Stimulated activated CD4-positive, alpha-beta T cell treated with anti-CD3 and anti-CD28 coated beads, Interleukin-4, amount 100 ng/mL, for 24 hours (primary cell): ENCODE results near the gene NKTR.
A peak's percentile ranks its signal among the peaks of the same experiment; 100 is the strongest.
"Not testable (repeated sequence)": the region's sequence is repeated elsewhere in the genome, so short reads cannot be mapped to it uniquely, and the experiment has no call there.

ENCODE experiments used
- DNase-seq: peaks from one replicate; pipeline ENCODE4 v3.0.0-alpha.2; 2020

NKTR gene

GRCh38 chr3:42600111-42600957 lies at the start of gene NKTR:
Gene NKTR (plus strand): TSS chr3:42600686. CDS start chr3:42601007, 321 bp downstream.
- DNase-seq: peak; percentile 99

DNA sequence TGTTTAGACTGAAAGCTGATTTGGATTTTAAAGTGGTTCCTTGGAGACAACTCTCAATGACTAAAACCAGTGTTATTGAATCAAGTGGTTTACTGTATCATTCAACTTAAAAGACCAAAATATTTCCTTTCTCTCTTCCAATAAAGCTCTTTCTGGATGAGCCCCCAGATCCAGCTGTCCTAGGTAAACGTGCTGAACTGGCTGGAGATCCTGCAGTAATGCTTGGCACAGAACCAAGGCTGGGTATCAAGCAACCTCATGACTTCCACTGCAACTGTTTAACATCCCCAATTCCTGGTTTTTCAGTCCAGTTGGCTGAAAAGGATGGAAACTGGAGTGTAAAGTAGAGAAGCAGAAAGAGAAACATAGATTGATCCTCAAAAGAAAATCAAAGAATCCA lies 47.7 kb upstream of the NKTR start:
- DNase-seq: no peak

- peak; percentile 19 for DNase-seq
Measured at GRCh38 chr3:42556089-42556632, 44.3 kb upstream of the NKTR start.

DNA sequence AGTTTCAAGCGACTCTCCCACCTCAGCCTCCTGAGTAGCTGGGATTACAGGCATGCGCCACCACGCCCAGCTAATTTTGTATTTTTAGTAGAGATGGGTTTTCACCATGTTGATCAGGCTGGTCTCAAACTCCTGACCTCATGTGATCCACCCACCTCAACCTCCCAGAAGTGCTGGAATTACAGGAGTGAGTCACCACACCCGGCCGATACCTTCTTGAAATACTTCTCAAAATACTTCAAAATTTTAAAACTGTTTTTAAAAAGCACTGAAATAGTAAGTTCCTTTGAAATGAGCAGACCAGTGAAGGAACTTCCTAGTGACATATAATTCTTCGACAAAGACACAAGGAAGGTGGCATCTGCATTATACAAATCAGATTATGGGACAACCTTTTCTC lies 43.7 kb upstream of the NKTR start:
- not testable (repeated sequence) for DNase-seq

DNA sequence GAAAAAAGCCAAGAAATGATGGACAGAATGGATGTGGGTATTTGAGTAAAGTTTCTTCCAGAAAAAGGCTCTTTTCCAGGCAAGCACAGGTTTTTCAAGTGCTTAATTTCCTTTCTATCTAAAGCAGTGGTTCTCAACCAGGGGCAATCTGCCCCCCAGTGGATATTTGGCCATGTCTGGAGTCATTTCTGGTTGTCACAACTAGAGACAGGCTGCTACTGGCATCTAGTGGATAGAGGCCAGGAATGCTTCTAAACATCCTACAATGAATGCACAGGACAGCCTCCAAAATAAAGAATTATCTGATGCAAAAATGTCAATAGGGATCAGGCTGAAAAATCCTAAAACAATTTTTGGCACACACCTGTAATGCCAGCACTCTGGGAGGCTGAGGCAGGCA lies 42.6 kb upstream of the NKTR start:
- DNase-seq: no peak

DNA sequence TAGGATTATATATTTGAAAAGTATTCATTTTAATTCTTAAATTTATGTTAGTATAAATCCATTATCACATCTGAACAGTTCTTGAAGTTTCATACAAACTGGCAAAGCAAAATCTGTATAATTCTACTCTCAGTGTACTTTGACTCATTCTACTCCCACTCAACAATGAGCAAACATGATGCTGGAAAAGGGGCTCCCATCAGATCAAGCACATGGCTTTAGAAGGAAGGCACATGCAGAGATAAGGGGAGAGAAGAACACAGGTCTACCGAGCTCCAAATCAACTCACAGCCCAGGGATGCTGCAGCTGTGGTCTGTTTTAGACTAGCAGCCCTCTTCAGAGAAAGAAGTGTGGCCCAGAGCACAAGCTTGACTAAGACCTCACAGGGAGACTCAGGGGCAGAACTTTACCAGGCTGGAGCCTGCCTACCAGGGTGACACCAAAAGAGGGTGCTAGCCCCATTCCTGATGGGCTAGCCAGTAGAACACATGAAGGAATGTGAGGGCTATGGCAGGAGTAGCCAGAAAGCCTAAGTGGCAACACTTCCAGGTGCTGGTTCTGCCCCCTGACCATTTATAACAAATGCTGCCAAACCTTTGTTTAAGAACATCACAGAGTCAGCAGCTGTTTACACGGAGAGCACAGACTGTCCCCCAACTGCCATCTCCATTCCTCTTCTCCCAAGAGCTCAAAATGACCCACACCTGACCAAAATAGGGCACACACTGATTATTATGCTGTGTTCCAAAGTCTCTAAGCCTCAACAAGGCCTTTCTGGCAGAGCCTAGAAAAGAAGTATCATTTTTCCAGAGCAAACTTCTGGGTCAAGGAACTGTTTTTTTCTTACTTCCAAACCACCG lies 38.2 kb upstream of the NKTR start:
- no peak for DNase-seq

DNA sequence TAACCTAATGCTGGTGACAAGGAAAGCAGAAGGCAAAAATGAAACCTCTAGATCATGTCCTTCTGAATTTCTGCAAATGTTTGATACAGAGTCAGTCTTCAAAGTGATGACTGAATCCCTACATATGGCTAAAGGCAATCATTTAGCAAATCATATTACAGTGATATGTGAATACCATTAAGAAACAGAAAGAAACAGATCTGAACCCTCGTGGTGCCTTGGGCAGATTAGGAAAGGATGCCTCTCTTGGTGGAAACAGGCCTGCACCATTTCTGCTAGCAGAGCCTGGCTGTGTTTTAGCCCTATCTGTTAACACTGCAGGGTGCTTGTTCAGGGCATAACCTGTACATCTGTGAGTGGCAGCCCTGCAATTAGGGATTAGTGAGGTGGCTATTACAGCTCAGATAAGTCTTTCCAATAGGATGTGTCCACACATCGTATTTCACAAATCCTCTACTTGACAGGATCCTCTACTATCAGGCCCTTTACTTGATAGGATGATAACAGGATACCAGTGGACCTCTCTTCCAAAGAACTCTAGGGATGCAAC lies 30.8 kb upstream of the NKTR start:
- DNase-seq: no peak

- no peak for DNase-seq
Measured at GRCh38 chr3:42572278-42572677, 28.2 kb upstream of the NKTR start.

DNA sequence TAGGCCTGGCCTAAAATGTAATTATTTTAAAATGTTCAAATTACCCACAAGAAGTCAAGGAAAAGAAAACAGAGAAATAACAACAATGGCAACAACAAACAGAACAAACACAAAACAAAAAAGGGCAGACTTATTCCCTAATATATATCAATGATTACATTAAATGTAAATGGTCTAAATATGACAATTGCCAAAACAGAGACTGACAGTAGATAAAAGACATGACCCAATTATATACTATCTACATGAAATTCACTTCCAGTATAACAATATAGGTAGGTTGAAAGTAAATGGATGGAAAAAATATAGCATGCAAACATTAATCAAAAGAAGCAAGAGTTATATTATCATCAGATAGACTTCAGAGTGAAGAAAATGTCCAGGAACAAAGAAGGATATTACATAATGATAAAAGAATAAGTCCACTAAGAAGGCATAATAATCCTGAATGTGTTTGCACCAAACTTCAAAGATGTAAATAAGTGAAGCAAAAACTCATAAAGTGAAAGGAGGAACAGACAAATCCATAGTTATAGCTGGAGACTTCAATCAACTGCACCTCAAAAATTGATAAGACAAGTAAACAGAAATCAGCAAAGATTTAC lies 25.2 kb upstream of the NKTR start:
- no peak for DNase-seq

- no peak for DNase-seq
Measured at GRCh38 chr3:42578054-42578453, 22.4 kb upstream of the NKTR start.

GRCh38 chr3:42579346-42579745 lies 21.1 kb upstream of the NKTR start:
- not testable (repeated sequence) for DNase-seq

- no peak for DNase-seq
Measured at GRCh38 chr3:42581400-42581708, 19.1 kb upstream of the NKTR start.

- DNase-seq: peak; percentile 96
Measured at GRCh38 chr3:42581709-42582473, 18.6 kb upstream of the NKTR start, which contains the start of gene SEC22C. Gene SEC22C (minus strand): TSS chr3:42581967. CDS start chr3:42569046, 12,921 bp downstream.

- DNase-seq: no peak
Measured at GRCh38 chr3:42582474-42583070, 17.9 kb upstream of the NKTR start.

GRCh38 chr3:42588625-42589024 lies 11.9 kb upstream of the NKTR start:
- DNase-seq: no peak

DNA sequence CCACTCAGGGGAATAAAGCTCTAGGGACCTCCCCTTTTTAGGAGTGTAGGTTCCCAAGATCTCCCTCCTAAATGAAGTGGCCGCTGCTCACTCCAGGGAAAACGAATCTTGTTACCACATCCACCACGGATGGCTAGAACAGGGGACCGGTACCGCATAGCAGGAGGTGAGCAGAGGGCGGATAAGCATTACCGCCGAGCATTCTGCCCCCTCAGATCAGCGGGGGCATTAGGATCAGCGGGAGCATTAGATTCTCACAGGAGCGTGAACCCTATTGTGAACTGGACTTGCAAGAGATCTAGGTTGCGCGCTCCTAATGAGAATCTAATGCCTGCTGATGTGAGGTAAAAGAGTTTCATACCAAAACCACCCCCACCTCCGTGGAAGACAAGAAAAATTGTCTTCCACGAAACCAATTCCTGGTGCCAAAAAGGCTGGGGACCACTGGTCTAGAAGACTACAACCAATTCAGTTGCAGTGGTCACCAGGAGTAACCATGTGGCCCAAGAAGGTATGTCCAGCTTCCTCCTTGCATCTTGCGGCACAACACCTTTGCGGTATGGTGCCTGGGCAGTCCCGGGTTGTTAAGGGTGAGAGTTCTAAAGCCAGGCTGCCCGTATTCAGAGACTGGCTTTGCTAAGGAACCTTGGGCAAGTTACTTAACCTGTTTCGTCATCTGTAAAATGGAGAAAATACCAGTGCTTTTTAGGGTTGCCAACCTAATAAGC lies 10.9 kb upstream of the NKTR start:
- no peak for DNase-seq

DNA sequence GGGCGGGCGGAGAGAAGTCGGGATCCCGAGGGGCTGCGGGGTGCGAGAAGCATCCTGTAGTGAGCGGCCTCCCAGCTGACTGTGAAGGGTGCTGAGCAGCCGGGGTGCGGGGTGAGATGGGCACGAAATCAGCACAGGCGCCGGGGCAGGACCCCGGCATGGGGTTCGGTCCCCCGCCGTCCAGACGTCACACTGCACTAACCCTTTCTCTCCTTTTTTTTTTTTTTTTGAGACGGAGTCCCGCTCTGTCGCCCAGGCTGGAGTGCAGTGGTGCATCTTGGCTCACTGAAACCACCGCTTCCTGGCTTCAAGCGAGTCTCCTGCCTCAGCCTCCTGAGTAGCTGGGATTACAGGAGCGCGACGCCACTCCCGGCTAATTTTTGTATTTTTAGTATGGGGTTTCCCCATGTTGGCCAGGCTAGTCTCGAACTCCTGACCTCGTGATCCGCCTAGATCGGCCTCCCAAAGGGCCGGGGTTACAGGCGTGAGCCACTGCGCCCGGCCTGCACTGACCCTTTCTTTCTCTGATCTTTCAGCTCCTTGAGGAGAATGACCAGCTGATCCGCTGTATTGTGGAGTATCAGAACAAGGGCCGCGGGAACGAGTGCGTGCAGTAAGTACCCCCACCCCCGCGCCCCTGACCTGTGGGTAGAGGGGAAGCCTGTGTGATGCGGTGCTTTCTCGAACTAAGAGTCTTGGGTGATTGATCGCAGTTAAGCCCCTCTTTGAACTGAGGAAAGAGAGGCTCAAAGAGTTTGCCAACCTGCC lies 9.3 kb upstream of the NKTR start:
- DNase-seq: no peak

DNA sequence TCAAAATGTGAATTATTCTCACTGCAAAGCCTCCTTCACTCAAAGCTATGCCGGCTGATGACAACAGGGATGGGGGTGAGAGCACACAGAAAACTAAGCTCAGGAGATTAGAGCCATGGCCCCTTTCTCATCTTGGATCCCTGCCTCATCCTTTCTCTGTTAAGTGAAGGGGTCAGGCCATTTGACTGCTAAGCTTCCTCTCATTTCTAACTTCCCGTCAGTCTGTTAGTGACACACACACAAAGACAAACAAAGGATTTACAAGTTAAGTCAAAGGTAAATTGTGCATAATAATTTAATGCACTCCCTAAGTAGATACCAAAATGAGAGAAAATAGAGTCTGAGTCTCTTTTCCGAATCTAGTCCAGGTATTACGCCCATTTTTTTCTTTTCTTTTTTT lies 8.7 kb upstream of the NKTR start:
- no peak for DNase-seq

GRCh38 chr3:42593635-42594034 lies 6.9 kb upstream of the NKTR start:
- DNase-seq: no peak

DNA sequence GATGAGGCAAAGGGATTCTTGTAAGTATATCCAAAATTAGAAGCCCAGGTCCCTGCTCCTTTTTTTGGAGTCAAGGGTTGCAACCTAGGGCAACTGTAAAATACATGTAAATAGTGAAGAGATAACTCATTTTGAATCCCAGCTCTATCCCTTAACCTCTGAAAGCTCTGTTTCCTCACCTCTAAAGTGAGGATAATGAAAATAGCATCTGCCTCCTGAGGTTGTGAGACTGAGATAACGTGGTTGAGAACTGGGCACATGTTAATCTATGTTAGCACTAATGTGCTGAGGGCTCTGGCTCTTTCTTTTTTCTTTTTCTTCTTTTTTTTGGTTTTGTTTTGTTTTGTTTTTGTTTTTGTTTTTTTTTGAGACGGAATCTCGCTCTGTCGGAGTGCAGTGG lies 4.8 kb upstream of the NKTR start:
- no peak for DNase-seq
